GM19468 (cell line): Measurements from ENCODE around the gene FGF8.

Experiments used
- ATAC-seq: cut with Tn5 transposase; IDR thresholded peaks from one replicate; pipeline ENCODE4 v1.9.1; 2021; ENCODE audit warnings: mild to moderate bottlenecking, moderate library complexity, moderate number of reproducible peaks; ENCODE audit not compliant: unreplicated experiment; ENCODE audit errors: extremely low read depth

The FGF8 gene

GRCh38 chr10:101744267-101744666 is 31.6 kb downstream of the FGF8 start:
- no peak for ATAC-seq

GRCh38 chr10:101741938-101742337 is 34.0 kb downstream of the FGF8 start:
- no peak for ATAC-seq

- no peak for ATAC-seq
Measured at GRCh38 chr10:101736666-101737065, 39.2 kb downstream of the FGF8 start.

- ATAC-seq: no peak
Measured at GRCh38 chr10:101732096-101732495, 43.8 kb downstream of the FGF8 start.

- no peak for ATAC-seq
Measured at GRCh38 chr10:101726115-101726387, 49.9 kb downstream of the FGF8 start.

GRCh38 chr10:101725296-101726114 is 50.4 kb downstream of the FGF8 start:
- ATAC-seq: no peak

GRCh38 chr10:101724446-101724845 is 51.5 kb downstream of the FGF8 start:
- no peak for ATAC-seq

- ATAC-seq: no peak
Measured at GRCh38 chr10:101723176-101723575, 52.7 kb downstream of the FGF8 start.

GRCh38 chr10:101721806-101722205 is 54.1 kb downstream of the FGF8 start:
- ATAC-seq: no peak

GRCh38 chr10:101720606-101721230 is 55.2 kb downstream of the FGF8 start:
- ATAC-seq: no peak
